ENCODE data around the gene ARID1A.

- TF ChIP-seq EZH2 (IDR thresholded peaks at IDR 0.05; ENCODE audit: borderline replicate concordance, low read depth, low read length, poor library complexity, severe bottlenecking) (no peak), CTCF (conservative IDR thresholded peaks at IDR 0.05; ENCODE audit: low read depth, low read length) (no peak)
These were observed 31.0 kb downstream of the ARID1A start for GRCh38 chr1:26726784-26727183.

Data from A673 (cell line).